HG03175 (cell line): ENCODE measurements around the gene CDC42BPA.

Source experiments
- ATAC-seq: cut with Tn5 transposase; IDR thresholded peaks from one replicate; pipeline ENCODE4 v1.9.1; 2021; ENCODE audit warnings: mild to moderate bottlenecking, moderate library complexity; ENCODE audit not compliant: unreplicated experiment

Gene CDC42BPA

DNA sequence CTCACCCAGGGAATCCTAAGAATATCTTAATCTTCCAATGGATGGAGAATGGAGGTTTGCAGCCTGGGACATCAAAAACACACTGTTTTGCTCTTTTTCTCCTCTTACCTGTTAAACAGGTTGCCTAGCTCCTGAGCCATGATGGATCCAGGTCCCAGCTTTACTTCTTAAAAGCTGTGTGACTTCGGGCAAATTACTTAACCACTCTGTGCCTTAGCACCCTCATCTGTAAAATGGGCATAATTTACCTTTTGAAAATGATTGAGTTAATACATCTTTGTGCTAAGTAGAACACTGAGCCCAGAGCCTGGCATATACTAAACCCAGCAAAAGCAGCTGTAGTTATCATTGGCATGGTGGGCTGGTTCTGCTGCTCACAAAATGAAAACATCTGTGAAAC, 368.0 kb downstream of the CDC42BPA start:
- ATAC-seq: no peak

- no peak for ATAC-seq
Observed at GRCh38 chr1:226949401-226949800, 368.9 kb downstream of the CDC42BPA start.

DNA sequence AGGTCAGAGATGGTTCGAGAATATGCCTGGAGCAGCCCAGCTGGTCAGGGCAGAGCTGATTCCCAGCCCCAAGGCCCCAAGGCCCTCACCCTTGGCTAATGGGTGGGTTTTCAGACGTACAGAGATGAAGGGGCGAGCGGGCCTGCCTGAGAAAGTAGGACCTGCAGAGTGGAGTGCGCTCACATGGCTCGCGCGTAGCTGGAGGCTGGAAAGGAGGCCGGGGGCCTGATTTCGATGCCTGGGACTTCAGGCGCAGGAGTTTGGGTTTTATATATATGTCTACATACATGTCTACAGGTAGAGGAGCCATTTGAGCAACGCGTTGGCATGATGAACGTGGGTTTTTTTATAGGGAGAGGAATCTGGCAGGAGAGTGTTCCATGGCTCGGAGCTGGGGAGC, 369.3 kb downstream of the CDC42BPA start:
- ATAC-seq: no peak

DNA sequence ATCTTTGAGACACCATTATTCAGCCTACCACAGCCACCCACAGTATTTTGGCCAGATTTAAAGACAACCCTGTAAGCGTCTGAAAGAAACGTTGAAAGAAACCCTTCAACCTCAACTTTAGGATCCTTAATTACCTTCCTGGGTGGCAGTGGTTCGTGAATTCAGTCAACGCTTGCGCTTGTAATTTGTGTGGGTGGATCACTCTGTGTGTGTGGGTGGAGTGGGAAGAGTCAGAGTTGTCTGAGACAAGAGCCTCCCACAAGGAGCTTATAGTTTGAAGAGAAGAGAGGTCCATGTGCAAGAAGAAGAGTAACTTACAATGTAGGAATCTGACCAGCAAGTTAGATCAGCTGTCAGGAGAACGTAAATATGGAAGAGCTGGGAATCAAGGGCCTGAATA, 369.8 kb downstream of the CDC42BPA start:
- no peak for ATAC-seq

DNA sequence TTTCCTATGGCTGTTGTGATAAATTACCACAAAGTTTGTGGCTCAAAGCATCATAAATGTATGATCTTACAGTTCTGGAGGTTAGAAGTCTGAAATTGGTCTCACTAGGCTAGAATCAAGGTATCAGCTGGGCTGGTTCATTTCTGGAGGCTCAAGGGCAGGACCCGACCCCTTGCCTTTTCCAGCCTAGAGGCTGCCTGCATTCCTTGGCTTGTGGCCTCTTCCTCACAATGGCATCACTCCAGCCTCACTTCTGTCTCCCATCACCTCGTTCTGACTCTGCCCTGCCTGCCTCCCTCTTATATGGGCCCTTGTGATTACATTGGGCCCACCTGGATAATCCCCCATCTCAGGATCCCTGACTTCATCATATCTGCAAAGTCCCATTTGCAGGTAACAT, 370.2 kb downstream of the CDC42BPA start:
- no peak for ATAC-seq

DNA sequence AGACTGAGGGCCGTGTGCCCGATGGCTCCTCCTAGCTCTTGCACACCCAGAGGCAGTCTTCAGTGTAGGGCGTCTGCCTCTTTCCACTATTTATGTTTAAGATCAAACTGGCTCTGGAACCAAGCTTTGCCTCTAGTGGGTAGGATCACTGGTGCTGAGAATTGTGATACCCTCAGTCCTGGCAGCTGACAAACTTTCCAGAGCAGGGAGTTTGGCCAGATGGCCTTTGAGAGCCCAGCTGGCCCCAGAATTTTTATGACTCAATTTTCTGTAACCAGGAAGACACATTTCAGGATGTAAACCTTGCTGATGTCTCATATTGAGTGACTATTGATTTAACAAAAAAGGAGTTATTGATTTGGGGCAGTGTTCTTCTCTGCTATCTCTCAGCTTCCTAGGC, 371.5 kb downstream of the CDC42BPA start:
- ATAC-seq: no peak

DNA sequence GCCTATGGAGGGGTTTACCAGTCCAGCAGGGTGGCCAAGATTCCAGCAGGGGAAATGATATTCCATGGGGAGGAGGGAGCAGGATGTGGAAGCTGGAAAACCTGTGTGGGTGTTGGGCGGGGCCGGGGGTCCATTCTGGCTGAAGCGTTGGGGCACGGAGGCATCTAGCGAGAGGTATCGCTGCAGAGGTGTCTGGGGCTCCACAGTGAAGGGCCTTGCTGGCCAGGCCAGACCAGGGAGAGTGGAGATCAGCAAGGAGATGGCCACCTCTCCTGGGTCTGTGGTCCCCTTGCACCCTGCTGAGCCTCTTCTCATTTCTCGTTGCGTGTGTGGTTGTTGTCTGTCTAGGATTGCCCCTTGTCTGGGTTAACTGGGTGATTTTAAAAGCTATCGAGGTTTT, 372.0 kb downstream of the CDC42BPA start:
- ATAC-seq: no peak

DNA sequence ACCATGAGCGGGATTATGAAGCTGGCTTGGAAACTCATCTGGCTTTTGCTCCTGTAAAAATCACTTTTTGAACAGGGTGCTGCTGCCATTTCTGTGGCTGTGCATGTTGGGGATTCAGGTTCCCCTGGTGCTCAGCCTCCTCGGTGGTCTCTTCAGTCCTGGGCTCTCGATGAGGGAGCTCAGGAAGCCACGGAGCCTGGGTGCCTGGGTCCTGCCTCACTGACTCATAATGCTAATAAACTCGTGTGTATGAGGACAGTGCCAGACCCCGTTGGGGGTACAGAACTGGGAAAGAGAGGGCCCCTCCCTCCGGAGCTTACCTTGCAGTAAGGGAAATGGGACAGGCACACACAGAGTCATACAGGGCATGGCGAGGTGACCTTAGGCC, 372.4 kb downstream of the CDC42BPA start:
- no peak for ATAC-seq

GRCh38 chr1:226945106-226945857, 373.0 kb downstream of the CDC42BPA start:
- ATAC-seq: no peak

- no peak for ATAC-seq
Observed at GRCh38 chr1:226943927-226944326, 374.4 kb downstream of the CDC42BPA start.

DNA sequence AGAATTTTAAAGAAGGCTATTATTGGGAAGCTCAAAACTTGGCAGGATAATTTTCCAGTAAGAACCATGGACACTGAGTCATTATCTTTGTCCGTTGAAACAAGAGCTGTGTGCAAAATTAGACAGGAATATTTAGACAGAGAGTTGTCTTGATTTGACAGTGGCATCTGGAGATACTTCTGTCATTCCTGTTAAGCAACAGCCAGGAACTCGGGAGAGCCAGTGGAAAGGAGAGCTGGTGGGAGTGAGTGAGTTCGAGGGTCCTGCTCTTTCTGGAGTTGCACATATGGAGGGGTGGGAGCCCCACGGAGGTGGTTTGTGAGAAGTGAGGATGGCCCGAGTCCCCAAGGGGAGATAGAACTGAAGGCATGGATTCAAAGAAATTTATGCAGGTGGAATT, 375.1 kb downstream of the CDC42BPA start:
- ATAC-seq: no peak

GRCh38 chr1:226942392-226942791, 375.9 kb downstream of the CDC42BPA start:
- no peak for ATAC-seq

DNA sequence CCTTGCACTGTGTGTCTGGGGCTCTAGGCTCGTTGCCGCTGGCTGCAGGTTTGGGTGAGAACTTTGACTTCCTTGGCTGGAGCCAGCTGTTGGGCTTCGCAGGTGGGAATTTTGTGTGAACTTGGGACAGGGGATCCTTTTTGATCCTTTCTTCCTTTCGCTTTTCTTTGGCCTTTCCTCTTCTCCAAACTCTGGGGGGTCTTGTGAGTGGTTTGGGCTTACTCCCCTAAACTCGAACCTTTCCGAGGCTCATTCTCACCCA, 377.6 kb downstream of the CDC42BPA start:
- no peak for ATAC-seq

- ATAC-seq: peak; percentile 95
Observed at GRCh38 chr1:226940029-226940805, 378.1 kb downstream of the CDC42BPA start, which contains the start of gene COQ8A. TSS of gene COQ8A (plus strand) at chr1:226940294. CDS start at chr1:226961386, 21,092 bp downstream.
